ENCODE results near the gene KLHDC1. TPM values are rescaled to one million over a fixed set of nuclear protein-coding genes. Genes with fewer than 3 reads are reported as not detected.
"Not testable (repeated sequence)": the region's sequence is repeated elsewhere in the genome, so short reads cannot be mapped to it uniquely, and the experiment has no call there.

KLHDC1 gene
- total RNA-seq, 1 donor from 2014 or later, result not detected

GRCh38 chr14:49687942-49688700 lies 4.8 kb upstream of the KLHDC1 start, which contains the start of gene POLE2:
Gene POLE2 (minus strand): TSS chr14:49688214. CDS start chr14:49688203, 11 bp downstream.
- Histone ChIP-seq H3K4me3 (peak within 1 kb of the TSS; percentile 78 to 84), H3K27me3 (no peaks in the 10 kb centered on the region), H3K9me3 (no peaks in the 10 kb centered on the region), H3K27ac (peak within 1 kb of the TSS; percentile 77 to 79), H3K36me3 (no peaks in the 10 kb centered on the region), H3K4me1 (peaks cover 0 to 11% of the 10 kb centered on the region in 2 donors)
- TF ChIP-seq, protein P1, sequence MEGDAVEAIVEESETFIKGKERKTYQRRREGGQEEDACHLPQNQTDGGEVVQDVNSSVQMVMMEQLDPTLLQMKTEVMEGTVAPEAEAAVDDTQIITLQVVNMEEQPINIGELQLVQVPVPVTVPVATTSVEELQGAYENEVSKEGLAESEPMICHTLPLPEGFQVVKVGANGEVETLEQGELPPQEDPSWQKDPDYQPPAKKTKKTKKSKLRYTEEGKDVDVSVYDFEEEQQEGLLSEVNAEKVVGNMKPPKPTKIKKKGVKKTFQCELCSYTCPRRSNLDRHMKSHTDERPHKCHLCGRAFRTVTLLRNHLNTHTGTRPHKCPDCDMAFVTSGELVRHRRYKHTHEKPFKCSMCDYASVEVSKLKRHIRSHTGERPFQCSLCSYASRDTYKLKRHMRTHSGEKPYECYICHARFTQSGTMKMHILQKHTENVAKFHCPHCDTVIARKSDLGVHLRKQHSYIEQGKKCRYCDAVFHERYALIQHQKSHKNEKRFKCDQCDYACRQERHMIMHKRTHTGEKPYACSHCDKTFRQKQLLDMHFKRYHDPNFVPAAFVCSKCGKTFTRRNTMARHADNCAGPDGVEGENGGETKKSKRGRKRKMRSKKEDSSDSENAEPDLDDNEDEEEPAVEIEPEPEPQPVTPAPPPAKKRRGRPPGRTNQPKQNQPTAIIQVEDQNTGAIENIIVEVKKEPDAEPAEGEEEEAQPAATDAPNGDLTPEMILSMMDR (IDR thresholded peaks at IDR 0.05), result no peak
- intact Hi-C loops (cut with DNase I), result no loop called here
- DNase-seq (ENCODE audit: low spot score in 2 of 2), result peak in 1 of 2 donors; percentile 83

- no peaks in the 10 kb centered on the region for H3K36me3 ChIP-seq
- H3K27ac ChIP-seq, result peak overlapping the region; percentile 77 to 79
- intact Hi-C loops (cut with DNase I), result no loop called here
- TF ChIP-seq, protein P1 (IDR thresholded peaks at IDR 0.05), result no peak
- peaks cover 0 to 11% of the 10 kb centered on the region in 2 donors for H3K4me1 ChIP-seq
- no peak for DNase-seq (ENCODE audit: low spot score in 2 of 2)
- peak overlapping the region; percentile 78 to 84 for H3K4me3 ChIP-seq
- no peaks in the 10 kb centered on the region for H3K27me3 ChIP-seq
- H3K9me3 ChIP-seq, result no peaks in the 10 kb centered on the region
These were observed 4.3 kb upstream of the KLHDC1 start for GRCh38 chr14:49688701-49689030.

DNA sequence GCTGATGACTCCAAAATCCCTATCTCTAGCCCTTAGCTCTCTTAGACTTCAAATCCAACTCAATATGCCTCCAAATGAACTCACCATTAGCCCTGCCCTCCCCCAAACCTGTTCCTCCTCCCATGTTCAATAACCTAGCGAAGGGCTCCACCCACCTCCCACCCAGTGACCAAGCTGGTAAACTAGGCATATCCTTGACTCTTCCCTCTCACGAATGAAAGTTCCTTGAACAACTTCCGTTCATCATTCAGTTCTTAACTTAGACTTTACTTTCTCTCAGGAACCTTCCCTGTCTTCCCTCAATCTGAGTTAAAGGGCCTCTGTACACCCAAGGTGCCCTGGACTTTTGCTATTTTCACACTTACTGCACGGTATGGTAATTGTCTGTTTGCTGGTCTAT lies 1.9 kb upstream of the KLHDC1 start:
- Histone ChIP-seq H3K27ac (peak overlapping the region in 1 of 2 donors; percentile 23), H3K4me1 (peaks cover 0 to 20% of the 10 kb centered on the region in 2 donors), H3K27me3 (no peaks in the 10 kb centered on the region), H3K9me3 (no peaks in the 10 kb centered on the region), H3K4me3 (no peak overlapping the region), H3K36me3 (no peaks in the 10 kb centered on the region)
- intact Hi-C loops (cut with DNase I), result loop anchor here (5.0 to 10.0 kb wide), 2 partner anchors 104 to 174 kb away; partner anchors contain the start of gene RPS29
- no peak for DNase-seq (ENCODE audit: low spot score in 2 of 2)
- TF ChIP-seq, protein P1 (IDR thresholded peaks at IDR 0.05), result no peak

- H3K4me3 ChIP-seq, result peak overlapping the region; percentile 82 to 83
- no peaks in the 10 kb centered on the region for H3K36me3 ChIP-seq
- no peaks in the 10 kb centered on the region for H3K27me3 ChIP-seq
- intact Hi-C loops (cut with DNase I), result loop anchor here (1.0 to 10.0 kb wide), 4 partner anchors 58 to 173 kb away; partner anchors contain the start of gene RPS29
- TF ChIP-seq, protein P1 (IDR thresholded peaks at IDR 0.05), result no peak
- DNase-seq (ENCODE audit: low spot score in 2 of 2), result no peak
- peak overlapping the region; percentile 93 to 94 for H3K27ac ChIP-seq
- peaks cover 0 to 18% of the 10 kb centered on the region in 2 donors for H3K4me1 ChIP-seq
- H3K9me3 ChIP-seq, result no peaks in the 10 kb centered on the region
These were observed 645 bp upstream of the KLHDC1 start for GRCh38 chr14:49692193-49692757.

- H3K27ac ChIP-seq, result peak overlapping the region; percentile 93 to 94
- intact Hi-C loops (cut with DNase I), result loop anchor here (2.0 to 10.0 kb wide), 3 partner anchors 73 to 171 kb away; partner anchors contain the start of gene RPS29
- not testable (repeated sequence) for H3K27me3 ChIP-seq; H3K9me3 ChIP-seq; H3K36me3 ChIP-seq; DNase-seq (ENCODE audit: low spot score in 2 of 2); H3K4me1 ChIP-seq
- H3K4me3 ChIP-seq, result peak overlapping the region; percentile 82 to 83
These were observed 810 bp downstream of the KLHDC1 start for GRCh38 chr14:49693735-49694124.

DNA sequence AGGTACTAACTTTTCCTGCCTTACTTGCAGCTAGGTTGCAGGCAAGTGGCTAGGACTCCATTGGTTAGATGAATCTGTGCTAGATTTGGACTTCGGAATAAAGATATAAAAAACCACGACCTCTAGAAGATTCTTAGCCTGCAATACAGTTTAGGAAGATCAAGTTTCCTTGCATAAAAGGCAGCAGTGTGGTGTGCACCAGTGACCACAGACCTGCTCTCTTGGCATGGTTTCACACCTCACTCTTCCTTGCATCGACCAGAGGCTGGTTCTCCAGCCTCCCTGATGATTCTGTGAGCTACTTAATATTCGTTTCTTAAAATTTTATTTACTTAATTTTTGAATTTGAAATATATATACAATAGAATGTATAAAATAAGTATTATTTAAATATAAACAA lies 9.8 kb downstream of the KLHDC1 start:
- Histone ChIP-seq H3K27me3 (no peaks in the 10 kb centered on the region), H3K4me3 (no peak overlapping the region), H3K36me3 (peaks cover 5 to 9% of the 10 kb centered on the region in 2 donors), H3K27ac (no peak overlapping the region), H3K4me1 (no peaks in the 10 kb centered on the region), H3K9me3 (no peaks in the 10 kb centered on the region)
- TF ChIP-seq, protein P1 (IDR thresholded peaks at IDR 0.05), result no peak
- intact Hi-C loops (cut with DNase I), result no loop called here
- no peak for DNase-seq (ENCODE audit: low spot score in 2 of 2)

Data from ascending aorta (tissue), 2 donors.